Femur (tissue), 1 donor: ENCODE results near the gene HOXD4.
A peak's percentile ranks its signal among the peaks of the same experiment; 100 is the strongest.

Source experiments
- DNase-seq: peaks from one replicate; pipeline ENCODE4 v3.0.0-alpha.2; 2017

Gene HOXD4

GRCh38 chr2:176158855-176159662 is 7.7 kb downstream of the HOXD4 start:
- no peak for DNase-seq

GRCh38 chr2:176159663-176160250 is 8.4 kb downstream of the HOXD4 start:
- no peak for DNase-seq

GRCh38 chr2:176160251-176160985 is 9.1 kb downstream of the HOXD4 start:
- DNase-seq, result peak; percentile 55

- DNase-seq, result no peak
Measured at GRCh38 chr2:176160986-176161824, 9.9 kb downstream of the HOXD4 start.

- peak; percentile 78 for DNase-seq
Measured at GRCh38 chr2:176161825-176162626, 10.7 kb downstream of the HOXD4 start.

- DNase-seq, result no peak
Measured at GRCh38 chr2:176162911-176163671, 11.7 kb downstream of the HOXD4 start.

- no peak for DNase-seq
Measured at GRCh38 chr2:176163672-176164056, 12.3 kb downstream of the HOXD4 start.

GRCh38 chr2:176164201-176164600 is 12.9 kb downstream of the HOXD4 start:
- DNase-seq, result no peak

GRCh38 chr2:176164611-176165369 is 13.4 kb downstream of the HOXD4 start:
- DNase-seq, result no peak

- DNase-seq, result no peak
Measured at GRCh38 chr2:176165370-176166050, 14.2 kb downstream of the HOXD4 start.

GRCh38 chr2:176166272-176166671 is 14.9 kb downstream of the HOXD4 start:
- no peak for DNase-seq

- DNase-seq, result no peak
Measured at GRCh38 chr2:176167398-176167797, 16.0 kb downstream of the HOXD4 start.

- no peak for DNase-seq
Measured at GRCh38 chr2:176169181-176169580, 17.8 kb downstream of the HOXD4 start.

- no peak for DNase-seq
Measured at GRCh38 chr2:176169711-176170110, 18.4 kb downstream of the HOXD4 start.

- DNase-seq, result no peak
Measured at GRCh38 chr2:176170602-176171305, 19.4 kb downstream of the HOXD4 start.

- no peak for DNase-seq
Measured at GRCh38 chr2:176171351-176172006, 20.1 kb downstream of the HOXD4 start.

- no peak for DNase-seq
Measured at GRCh38 chr2:176172007-176172894, 20.9 kb downstream of the HOXD4 start.
